ENCODE results near the gene DYNLT4.

- TF ChIP-seq, protein P1, sequence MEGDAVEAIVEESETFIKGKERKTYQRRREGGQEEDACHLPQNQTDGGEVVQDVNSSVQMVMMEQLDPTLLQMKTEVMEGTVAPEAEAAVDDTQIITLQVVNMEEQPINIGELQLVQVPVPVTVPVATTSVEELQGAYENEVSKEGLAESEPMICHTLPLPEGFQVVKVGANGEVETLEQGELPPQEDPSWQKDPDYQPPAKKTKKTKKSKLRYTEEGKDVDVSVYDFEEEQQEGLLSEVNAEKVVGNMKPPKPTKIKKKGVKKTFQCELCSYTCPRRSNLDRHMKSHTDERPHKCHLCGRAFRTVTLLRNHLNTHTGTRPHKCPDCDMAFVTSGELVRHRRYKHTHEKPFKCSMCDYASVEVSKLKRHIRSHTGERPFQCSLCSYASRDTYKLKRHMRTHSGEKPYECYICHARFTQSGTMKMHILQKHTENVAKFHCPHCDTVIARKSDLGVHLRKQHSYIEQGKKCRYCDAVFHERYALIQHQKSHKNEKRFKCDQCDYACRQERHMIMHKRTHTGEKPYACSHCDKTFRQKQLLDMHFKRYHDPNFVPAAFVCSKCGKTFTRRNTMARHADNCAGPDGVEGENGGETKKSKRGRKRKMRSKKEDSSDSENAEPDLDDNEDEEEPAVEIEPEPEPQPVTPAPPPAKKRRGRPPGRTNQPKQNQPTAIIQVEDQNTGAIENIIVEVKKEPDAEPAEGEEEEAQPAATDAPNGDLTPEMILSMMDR (IDR thresholded peaks at IDR 0.05; ENCODE audit: extremely low read depth in 1 of 2, insufficient read depth in 1 of 2, low read depth in 1 of 2, low read length in 2 of 2), result no peak
- TF ChIP-seq POLR2A (IDR thresholded peaks at IDR 0.05; ENCODE audit: low read depth, low read length) (no peak), GATA2 (IDR thresholded peaks at IDR 0.05; ENCODE audit: insufficient read depth, insufficient read length, low read depth, low read length) (no peak), FOS (IDR thresholded peaks at IDR 0.05; ENCODE audit: borderline replicate concordance, insufficient read depth, low read length) (no peak)
Measured at GRCh38 chr1:44812822-44813543, 5.8 kb upstream of the DYNLT4 start.
